Ovary (tissue), 9 donors: ENCODE results near the gene TTC28. TPM values are rescaled to one million over a fixed set of nuclear protein-coding genes. Genes with fewer than 3 reads are reported as not detected.

Experiments used
- DNase-seq, 5 donors: peaks; one replicate each; pipeline ENCODE4 v3.0.0-alpha.2; 2019 to 2020
- H3K27ac ChIP-seq, 2 donors: fragments of 200-600 bp; one replicate each; pipeline versions ENCODE4 v1.5.1 to v1.8.0; 2019 to 2022
- H3K27me3 ChIP-seq: fragments of 200-600 bp; one replicate; pipeline ENCODE4 v1.8.0; 2022
- H3K36me3 ChIP-seq: fragments of 200-600 bp; sonication (generic); one replicate; pipeline ENCODE4 v1.5.1; 2019
- H3K4me1 ChIP-seq: one replicate; pipeline ENCODE4 v1.8.1; 2013; ENCODE audit warnings: mild to moderate bottlenecking, moderate library complexity; ENCODE audit not compliant: insufficient read depth
- H3K4me3 ChIP-seq: fragments of 200-600 bp; sonication (generic); one replicate; pipeline ENCODE4 v1.5.1; 2017
- H3K9me3 ChIP-seq, 2 donors: fragments of 200-600 bp in 1 of 2; sonication (generic) in 1 of 2; one replicate each; pipeline versions ENCODE4 v1.5.1 to v1.8.1; 2013 to 2019; ENCODE audit warnings: mild to moderate bottlenecking in 1 of 2, moderate library complexity in 1 of 2
- CTCF ChIP-seq, 3 donors: fragments of 450-650 bp in 2 of 3; fragments of 200-600 bp in 1 of 3; IDR thresholded peaks; one replicate each; pipeline versions ENCODE4 v1.5.1 to v1.8.0; 2016 to 2022; ENCODE audit warnings: antibody characterized with exemption in 3 of 3, mild to moderate bottlenecking in 1 of 3
- EP300 ChIP-seq: sonication (generic); formaldehyde crosslinking; IDR thresholded peaks from one replicate; pipeline ENCODE4 v1.6.1; 2017; ENCODE audit warnings: antibody characterized with exemption
- POLR2A ChIP-seq: fragments of 450-650 bp; IDR thresholded peaks from one replicate; pipeline ENCODE4 v1.6.1; 2017; ENCODE audit warnings: antibody characterized with exemption, mild to moderate bottlenecking, moderate library complexity
- WGBS, 3 donors: extraction: QIAGEN DNeasy Blood & Tissue Kit in 1 of 3; methylation state at CpG; one replicate each; pipeline versions ENCODE4 v1.1.5 to v1.1.7; 2013 to 2017; 5-methylcytosine and 5-hydroxymethylcytosine counted together
- intact Hi-C, 4 donors: fragments of 100-400 bp; cut with DNase I; formaldehyde crosslinking; loops; one replicate each; pipeline versions ENCODE4 v1.11.0 to v1.15.1; 2022 to 2023
- polyA plus RNA-seq, 2 donors: library from polyadenylated mRNA; stranded (reverse); fragments of 200-250 nt in 1 of 2; fragments of 350-450 nt in 1 of 2; fragmentation: Illumina TruSeq in 1 of 2; extraction: RNeasy Lipid Tissue Mini Kit (QIAGEN cat#74804) in 1 of 2; gene quantifications; one replicate each; pipeline ENCODE4 v1.2.3, GENCODE V29; 2013 to 2014
- total RNA-seq, 7 donors: library from RNA; depleted of rRNA in 2 of 7; stranded (reverse); fragments of >200 nt in 2 of 7; fragmentation: NEBNext Ultra II Directional in 3 of 7; extraction: Animal tissue kit (Norgen Biotek cat#: 25700) in 3 of 7; gene quantifications; one replicate each; pipeline versions ENCODE4 v1.1.0 to v1.2.4, GENCODE V29; 2016 to 2023
- donor health status: DM: no; HTN: no; CAD: no; lungs with moderate emphysema.
- donor health status: DM: no; HTN: no; CAD: no.
- donor health status: Bipolar disorder and iron deficiency.
- donor health status: DM: yes; HTN: yes; CAD: no.
- donor health status: DM: no; HTN: no; CAD: no.
- donor health status: DM: yes; HTN: yes; CAD: no.

TTC28 gene
- total and polyA plus RNA-seq, 9 donors, result 16.7 to 127 (median 72.9) TPM

GRCh38 chr22:28398981-28399380 lies 280.7 kb downstream of the TTC28 start:
- no peak for DNase-seq
- TF ChIP-seq CTCF (IDR thresholded peaks at IDR 0.05) (no peak), POLR2A (no peak), EP300 (no peak)
- intact Hi-C loops, result no loop called here
- peaks cover 15% of the 10 kb centered on the region for H3K4me1 ChIP-seq
- H3K9me3 ChIP-seq, result no peaks in the 10 kb centered on the region
- no peaks in the 10 kb centered on the region for H3K27me3 ChIP-seq
- H3K4me3 ChIP-seq, result no peak overlapping the region
- WGBS, 3 donors, result 28 to 46% (median 44%) methylated on average over 1 of the region's 1 CpG
- H3K36me3 ChIP-seq, result no peaks in the 10 kb centered on the region
- no peak overlapping the region for H3K27ac ChIP-seq

- H3K27me3 ChIP-seq, result no peaks in the 10 kb centered on the region
- peaks cover 15% of the 10 kb centered on the region for H3K4me1 ChIP-seq
- DNase-seq, result no peak
- TF ChIP-seq POLR2A (no peak), EP300 (no peak), CTCF (IDR thresholded peaks at IDR 0.05) (no peak)
- H3K27ac ChIP-seq, result no peak overlapping the region
- no peak overlapping the region for H3K4me3 ChIP-seq
- H3K36me3 ChIP-seq, result no peaks in the 10 kb centered on the region
- intact Hi-C loops, result no loop called here
- H3K9me3 ChIP-seq, result no peaks in the 10 kb centered on the region
Observed at GRCh38 chr22:28398355-28398754, 281.3 kb downstream of the TTC28 start.

- intact Hi-C loops, result no loop called here
- H3K36me3 ChIP-seq, result no peaks in the 10 kb centered on the region
- WGBS, 3 donors, result 61 to 71% (median 66%) methylated on average over 4 of the region's 4 CpGs
- TF ChIP-seq CTCF (IDR thresholded peaks at IDR 0.05), result no peak
- TF ChIP-seq POLR2A, result no peak
- no peak for TF ChIP-seq EP300
- H3K9me3 ChIP-seq, result no peaks in the 10 kb centered on the region
- no peak overlapping the region for H3K4me3 ChIP-seq
- peaks cover 15% of the 10 kb centered on the region for H3K4me1 ChIP-seq
- H3K27ac ChIP-seq, result no peak overlapping the region
- no peak for DNase-seq
- no peaks in the 10 kb centered on the region for H3K27me3 ChIP-seq
Observed at GRCh38 chr22:28397306-28397705, 282.3 kb downstream of the TTC28 start.

- H3K36me3 ChIP-seq, result no peaks in the 10 kb centered on the region
- no peaks in the 10 kb centered on the region for H3K27me3 ChIP-seq
- no peak overlapping the region for H3K27ac ChIP-seq
- H3K9me3 ChIP-seq, result no peaks in the 10 kb centered on the region
- H3K4me1 ChIP-seq, result peaks cover 15% of the 10 kb centered on the region
- intact Hi-C loops, result no loop called here
- TF ChIP-seq EP300 (no peak), POLR2A (no peak), CTCF (IDR thresholded peaks at IDR 0.05) (no peak)
- no peak overlapping the region for H3K4me3 ChIP-seq
- no peak for DNase-seq
- 2 to 13% (median 5%) methylated on average over 2 of the region's 2 CpGs for WGBS, 3 donors
Observed at GRCh38 chr22:28395920-28396753, 283.5 kb downstream of the TTC28 start.
